GM12891 (cell line): ENCODE measurements around the gene AFAP1L1.

ENCODE experiments used
- PAX5 ChIP-seq: IDR thresholded peaks from 2 replicates; pipeline ENCODE4 v1.6.1; 2011; ENCODE audit warnings: low read length, moderate library complexity, mild to moderate bottlenecking; ENCODE audit not compliant: insufficient read depth, severe bottlenecking
- POLR2A ChIP-seq: IDR thresholded peaks from 2 replicates; pipeline ENCODE4 v1.6.1; 2011; ENCODE audit warnings: low read depth, low read length, control low read depth
- POLR2AphosphoS5 ChIP-seq: IDR thresholded peaks from 2 replicates; pipeline ENCODE4 v1.6.1; 2011; ENCODE audit warnings: low read depth, low read length, control low read depth
- SPI1 ChIP-seq: IDR thresholded peaks from 2 replicates; pipeline ENCODE4 v1.6.1; 2011; ENCODE audit warnings: low read depth, low read length, control low read depth
- TAF1 ChIP-seq: IDR thresholded peaks from 2 replicates; pipeline ENCODE4 v1.6.1; 2011; ENCODE audit warnings: low read depth, low read length, control low read depth

DNA sequence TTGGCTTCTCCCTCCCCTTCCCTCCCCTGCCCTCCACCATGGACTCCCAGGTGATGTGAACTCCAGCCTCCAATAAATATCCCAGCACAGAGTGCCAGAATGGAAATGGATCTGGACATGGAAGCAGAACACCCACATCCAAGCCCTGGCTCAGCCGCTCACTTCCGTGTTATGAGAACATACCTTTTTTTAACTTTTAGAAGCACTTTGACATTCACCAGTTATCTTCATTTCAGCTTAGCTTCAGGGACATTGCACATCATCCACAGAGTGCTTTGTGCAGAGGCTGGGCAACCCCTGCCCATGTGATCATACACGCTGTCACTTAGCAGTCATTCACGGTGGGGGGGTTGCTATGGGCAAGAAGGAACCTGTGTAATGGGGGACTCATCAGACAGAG lies 9.1 kb downstream of the AFAP1L1 start:
- TF ChIP-seq POLR2AphosphoS5: no peak
- TF ChIP-seq POLR2A: no peak
- TF ChIP-seq TAF1: no peak
- no peak for TF ChIP-seq PAX5
- no peak for TF ChIP-seq SPI1
